Stimulated activated CD4-positive, alpha-beta T cell treated with anti-CD3 and anti-CD28 coated beads, Interleukin-4, amount 100 ng/mL, for 1 hour (primary cell): ENCODE results near the gene IL12B.
"Not testable (repeated sequence)": the region's sequence is repeated elsewhere in the genome, so short reads cannot be mapped to it uniquely, and the experiment has no call there.

ENCODE experiments used
- DNase-seq: peaks from one replicate; pipeline ENCODE4 v3.0.0-alpha.2; 2020

IL12B gene

GRCh38 chr5:159330131-159330800 is at the start of gene IL12B:
IL12B (minus strand) TSS chr5:159330487; CDS start chr5:159326782, 3,705 bp downstream.
- DNase-seq = no peak

- no peak for DNase-seq
Observed at GRCh38 chr5:159377653-159378052, 47.4 kb upstream of the IL12B start.

- DNase-seq = not testable (repeated sequence)
Observed at GRCh38 chr5:159367866-159368265, 37.6 kb upstream of the IL12B start.

- not testable (repeated sequence) for DNase-seq
Observed at GRCh38 chr5:159366776-159367175, 36.5 kb upstream of the IL12B start.

GRCh38 chr5:159362220-159362619 is 31.9 kb upstream of the IL12B start:
- DNase-seq = no peak

GRCh38 chr5:159359871-159360270 is 29.6 kb upstream of the IL12B start:
- not testable (repeated sequence) for DNase-seq

- DNase-seq = no peak
Observed at GRCh38 chr5:159359408-159359807, 29.1 kb upstream of the IL12B start.

- no peak for DNase-seq
Observed at GRCh38 chr5:159353661-159354252, 23.5 kb upstream of the IL12B start.

- not testable (repeated sequence) for DNase-seq
Observed at GRCh38 chr5:159350644-159351043, 20.4 kb upstream of the IL12B start.

- DNase-seq = not testable (repeated sequence)
Observed at GRCh38 chr5:159350216-159350615, 19.9 kb upstream of the IL12B start.

- DNase-seq = no peak
Observed at GRCh38 chr5:159345861-159346260, 15.6 kb upstream of the IL12B start.

GRCh38 chr5:159345336-159345735 is 15.0 kb upstream of the IL12B start:
- DNase-seq = no peak

- no peak for DNase-seq
Observed at GRCh38 chr5:159343295-159344094, 13.2 kb upstream of the IL12B start.

- DNase-seq = no peak
Observed at GRCh38 chr5:159342840-159343239, 12.6 kb upstream of the IL12B start.

GRCh38 chr5:159341906-159342310 is 11.6 kb upstream of the IL12B start:
- no peak for DNase-seq

GRCh38 chr5:159341145-159341544 is 10.9 kb upstream of the IL12B start:
- no peak for DNase-seq

GRCh38 chr5:159340511-159340910 is 10.2 kb upstream of the IL12B start:
- DNase-seq = no peak

- no peak for DNase-seq
Observed at GRCh38 chr5:159339460-159339859, 9.2 kb upstream of the IL12B start.

- no peak for DNase-seq
Observed at GRCh38 chr5:159338118-159338517, 7.8 kb upstream of the IL12B start.

- DNase-seq = no peak
Observed at GRCh38 chr5:159337016-159337955, 7.0 kb upstream of the IL12B start.

GRCh38 chr5:159336586-159336985 is 6.3 kb upstream of the IL12B start:
- no peak for DNase-seq

- DNase-seq = no peak
Observed at GRCh38 chr5:159333545-159333925, 3.2 kb upstream of the IL12B start.
